HG02571 (cell line): ENCODE data around the gene GABBR2.

Experiments
- ATAC-seq: cut with Tn5 transposase; IDR thresholded peaks from one replicate; pipeline ENCODE4 v1.9.1; 2021; ENCODE audit warnings: mild to moderate bottlenecking, moderate library complexity; ENCODE audit not compliant: unreplicated experiment

The GABBR2 gene

DNA sequence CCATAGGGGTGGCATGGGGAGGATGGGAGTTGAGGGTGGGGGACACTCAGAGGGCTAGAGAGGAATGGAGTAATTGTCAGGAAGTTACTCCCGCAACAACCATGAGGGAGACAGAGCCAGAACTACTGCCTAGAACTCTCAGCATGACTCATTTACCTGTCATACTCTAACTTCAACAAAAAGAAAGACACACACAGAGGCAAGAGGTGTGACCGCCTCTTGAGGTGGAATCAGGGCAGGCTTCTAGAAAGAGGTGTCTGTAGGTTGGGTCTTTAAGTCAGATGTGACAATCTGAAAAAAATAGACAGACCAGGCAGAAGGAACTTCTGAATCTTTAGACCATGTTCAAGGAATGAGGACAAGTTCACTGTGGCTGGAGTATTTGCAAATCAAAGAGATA, 73.4 kb downstream of the GABBR2 start:
- no peak for ATAC-seq

DNA sequence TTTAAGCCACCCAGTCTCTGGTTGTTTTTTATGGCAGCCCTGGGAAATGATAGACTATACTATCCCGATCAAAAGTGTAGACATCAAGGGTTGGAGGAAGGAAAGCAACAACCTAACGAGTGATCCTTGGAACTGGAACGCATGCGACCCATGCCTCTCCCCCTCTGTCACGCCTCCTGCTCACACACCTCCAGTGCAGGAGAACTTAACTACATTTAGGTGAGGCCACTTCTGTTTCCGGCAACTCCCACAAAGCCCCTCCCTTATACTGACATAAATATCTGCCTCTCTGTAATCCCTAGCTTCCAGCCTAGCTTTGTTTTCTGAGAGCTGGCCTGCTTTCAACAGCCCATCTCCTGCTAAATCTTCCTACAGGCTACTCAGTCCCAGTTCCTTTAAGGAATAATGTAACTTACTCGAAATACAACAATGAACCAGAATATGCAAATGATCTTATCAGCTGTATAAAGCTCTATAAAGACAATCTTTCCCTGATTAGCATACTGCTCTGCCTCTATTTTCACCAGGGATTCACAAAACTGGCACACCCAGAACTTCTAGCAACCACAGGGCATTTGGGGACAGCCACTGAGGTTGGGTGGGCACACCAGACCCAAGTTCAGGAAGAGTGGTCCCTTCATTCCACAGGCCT, 73.9 kb downstream of the GABBR2 start:
- ATAC-seq = no peak

DNA sequence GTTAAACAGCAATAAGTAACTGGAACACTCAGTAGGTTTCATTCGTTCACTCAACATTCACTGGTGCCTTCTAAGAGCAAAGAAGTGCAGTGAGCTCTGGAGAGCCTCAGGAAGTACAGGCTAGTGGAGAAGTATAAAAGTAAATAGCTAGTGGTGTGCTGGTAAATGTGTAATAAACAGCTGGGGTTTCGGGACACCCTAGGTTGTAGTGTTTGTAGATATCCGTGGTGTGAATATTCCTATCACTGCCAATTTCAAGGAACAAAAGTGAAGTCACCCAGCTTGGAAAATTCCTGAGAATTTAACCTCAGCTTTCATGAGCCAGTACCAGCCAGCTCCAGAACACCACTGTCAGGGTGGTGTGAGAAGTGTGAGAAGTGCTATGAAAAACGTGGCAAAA, 75.9 kb downstream of the GABBR2 start:
- no peak for ATAC-seq

- no peak for ATAC-seq
Measured at GRCh38 chr9:98627296-98627695, 81.4 kb downstream of the GABBR2 start.

- no peak for ATAC-seq
Measured at GRCh38 chr9:98625728-98626127, 83.0 kb downstream of the GABBR2 start.

DNA sequence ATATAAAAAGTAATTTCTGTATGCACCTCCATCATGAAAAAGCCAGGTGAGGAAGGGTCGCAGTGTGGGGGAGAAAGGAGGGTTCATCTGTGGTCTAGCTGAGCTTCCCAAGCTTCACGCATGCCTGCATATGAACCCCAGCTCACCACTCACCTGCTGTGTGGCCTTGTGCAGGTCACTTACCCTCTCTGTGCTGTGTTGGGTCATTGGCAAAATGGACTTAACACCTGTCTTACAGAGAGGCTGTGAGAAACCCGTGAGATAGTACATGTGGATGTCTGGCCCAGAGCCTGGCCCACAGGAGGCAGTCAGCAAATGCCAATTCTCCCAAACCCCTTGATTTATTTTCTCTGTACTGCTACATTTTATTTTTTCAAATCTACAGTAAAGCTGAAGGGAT, 88.9 kb downstream of the GABBR2 start:
- no peak for ATAC-seq

DNA sequence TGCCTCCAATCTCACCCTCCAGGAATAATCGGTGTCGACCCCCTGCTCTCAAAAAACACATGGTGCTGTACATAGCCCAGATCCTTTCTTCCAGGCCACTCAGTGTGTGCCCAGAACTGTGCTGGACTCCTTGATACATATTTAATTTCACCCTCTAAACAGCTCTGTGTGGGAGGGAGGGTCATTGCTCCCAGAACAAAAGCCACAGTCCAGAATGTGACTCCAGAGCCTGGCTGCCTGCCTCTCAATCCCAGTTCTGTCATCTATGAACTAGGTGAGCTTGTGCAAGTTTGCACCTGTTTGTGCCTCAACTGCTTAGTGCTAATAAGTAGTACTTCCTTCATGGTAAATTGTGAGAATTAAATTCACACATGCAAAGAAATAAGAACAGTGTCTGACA, 93.1 kb downstream of the GABBR2 start:
- no peak for ATAC-seq

DNA sequence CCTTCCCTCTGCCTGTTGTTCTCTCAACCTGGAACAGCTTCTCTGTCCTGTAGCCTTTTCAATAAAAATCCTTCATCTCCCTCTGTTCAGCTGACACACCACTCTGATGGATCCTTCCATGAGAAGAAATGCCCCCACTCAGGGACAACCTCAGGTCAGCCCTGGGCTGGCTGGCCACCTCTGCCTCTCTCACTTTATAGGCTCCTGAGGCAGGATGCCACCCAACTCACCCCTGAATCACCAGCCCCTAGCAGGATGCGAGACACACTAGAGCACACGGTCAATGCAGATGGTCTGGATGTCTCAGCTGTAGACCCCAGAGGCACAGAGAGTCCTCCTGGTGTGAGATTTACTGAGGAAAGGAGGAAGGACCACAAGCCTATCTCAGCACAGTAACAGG, 93.8 kb downstream of the GABBR2 start:
- no peak for ATAC-seq

GRCh38 chr9:98612061-98612752, 96.5 kb downstream of the GABBR2 start:
- no peak for ATAC-seq

GRCh38 chr9:98611319-98611718, 97.4 kb downstream of the GABBR2 start:
- no peak for ATAC-seq

DNA sequence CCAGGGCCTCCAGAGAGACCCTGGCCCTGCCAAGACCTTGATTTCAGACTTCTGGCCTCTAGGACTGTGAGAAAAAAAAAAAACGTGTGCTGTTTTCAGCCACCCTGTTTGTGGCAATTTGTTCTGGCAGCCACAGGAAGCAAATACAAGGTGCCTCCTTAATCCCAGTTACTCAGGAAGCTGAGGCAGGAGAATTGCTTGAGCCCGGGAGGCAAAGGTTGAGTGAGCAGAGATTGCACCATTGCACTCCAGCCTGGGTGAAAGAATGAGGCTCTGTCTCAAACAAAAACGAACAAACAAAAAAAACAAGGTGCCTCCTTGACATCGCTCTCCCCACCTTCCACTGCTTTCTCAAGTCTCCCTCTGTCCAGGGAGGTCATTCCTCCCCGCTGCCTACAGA, 98.0 kb downstream of the GABBR2 start:
- no peak for ATAC-seq

GRCh38 chr9:98610211-98610610, 98.5 kb downstream of the GABBR2 start:
- ATAC-seq = no peak

GRCh38 chr9:98609646-98610045, 99.1 kb downstream of the GABBR2 start:
- ATAC-seq = no peak

- ATAC-seq = no peak
Measured at GRCh38 chr9:98607787-98608186, 100.9 kb downstream of the GABBR2 start.

DNA sequence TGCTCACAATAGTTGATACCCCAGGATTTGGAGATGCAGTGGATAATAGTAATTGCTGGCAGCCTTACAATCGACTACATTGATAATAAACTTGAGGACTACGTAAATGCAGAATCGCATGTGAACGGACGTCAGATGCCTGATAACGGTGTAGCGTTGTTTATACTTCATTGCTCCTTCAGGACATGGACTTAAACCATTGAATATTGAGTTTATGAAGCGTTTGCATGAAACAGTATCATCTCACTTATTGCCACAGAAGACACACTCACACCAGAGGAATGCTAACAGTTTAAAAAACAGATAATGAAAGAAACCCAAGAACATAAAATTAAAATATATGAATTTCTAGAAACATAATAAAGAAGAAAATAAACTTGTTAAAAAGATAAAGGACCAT, 101.6 kb downstream of the GABBR2 start:
- ATAC-seq = no peak

DNA sequence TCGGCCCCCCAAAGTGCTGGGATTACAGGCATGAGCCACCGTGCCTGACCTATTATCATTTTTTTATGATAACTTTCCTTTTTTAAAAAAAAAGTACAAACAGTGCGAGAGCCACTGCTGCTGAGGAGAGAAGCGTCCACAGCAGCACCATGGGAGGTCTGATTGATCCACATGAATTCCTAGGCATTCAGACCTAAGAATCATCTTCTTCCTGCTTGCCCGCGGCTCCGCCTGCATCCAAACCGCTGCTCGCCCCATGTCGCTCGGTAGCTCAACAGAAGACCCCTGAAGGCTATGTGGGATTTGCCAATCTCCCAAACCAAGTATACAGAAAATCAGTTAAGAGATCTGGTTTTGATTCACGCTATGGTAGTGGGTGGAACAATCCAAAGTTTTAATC, 102.0 kb downstream of the GABBR2 start:
- ATAC-seq = no peak

DNA sequence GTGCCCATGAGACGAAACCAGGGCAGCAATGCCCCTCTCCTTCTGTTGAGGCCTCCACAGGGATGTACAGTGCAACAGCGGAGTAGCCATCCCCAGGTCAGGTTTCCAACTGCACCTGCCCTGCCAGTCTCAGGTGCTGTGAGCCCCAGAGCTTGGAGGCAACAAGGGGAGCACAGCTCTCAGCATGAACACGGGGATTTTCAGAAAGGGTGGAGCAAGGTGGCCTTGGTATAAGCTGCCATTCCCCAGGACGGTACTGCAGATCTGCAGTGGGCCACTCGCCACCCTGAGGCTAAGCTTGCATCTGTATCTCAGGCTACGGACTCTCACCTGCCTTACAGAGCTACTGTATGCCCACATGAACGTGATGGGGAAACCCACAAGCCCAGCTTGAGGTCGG, 103.6 kb downstream of the GABBR2 start:
- no peak for ATAC-seq

DNA sequence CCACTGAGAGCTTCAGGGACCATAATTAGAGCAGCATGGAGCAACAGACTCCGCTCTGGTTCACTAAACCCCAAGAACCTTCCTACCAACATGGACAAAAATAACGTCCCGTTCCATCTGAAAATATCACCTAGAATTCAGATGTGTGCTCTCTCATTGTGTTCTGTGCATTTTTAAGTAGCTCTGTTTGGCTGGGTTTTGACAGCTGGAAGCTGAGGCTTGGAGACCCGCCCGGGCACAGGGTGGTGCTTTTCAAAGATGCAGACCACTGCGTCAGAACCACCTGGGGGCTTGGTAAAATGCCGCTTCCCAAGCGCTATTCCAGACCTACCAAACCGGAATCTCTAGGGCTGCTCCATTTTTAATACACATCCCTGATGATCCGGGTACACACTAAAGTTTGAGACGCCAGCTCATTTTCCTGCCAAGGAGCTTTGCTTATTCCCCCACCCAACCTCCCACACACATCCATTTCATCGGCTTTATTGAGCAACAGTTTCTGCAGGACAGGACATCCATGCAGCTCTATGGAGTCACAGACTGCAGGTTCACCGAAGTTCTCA, 104.8 kb downstream of the GABBR2 start:
- no peak for ATAC-seq

DNA sequence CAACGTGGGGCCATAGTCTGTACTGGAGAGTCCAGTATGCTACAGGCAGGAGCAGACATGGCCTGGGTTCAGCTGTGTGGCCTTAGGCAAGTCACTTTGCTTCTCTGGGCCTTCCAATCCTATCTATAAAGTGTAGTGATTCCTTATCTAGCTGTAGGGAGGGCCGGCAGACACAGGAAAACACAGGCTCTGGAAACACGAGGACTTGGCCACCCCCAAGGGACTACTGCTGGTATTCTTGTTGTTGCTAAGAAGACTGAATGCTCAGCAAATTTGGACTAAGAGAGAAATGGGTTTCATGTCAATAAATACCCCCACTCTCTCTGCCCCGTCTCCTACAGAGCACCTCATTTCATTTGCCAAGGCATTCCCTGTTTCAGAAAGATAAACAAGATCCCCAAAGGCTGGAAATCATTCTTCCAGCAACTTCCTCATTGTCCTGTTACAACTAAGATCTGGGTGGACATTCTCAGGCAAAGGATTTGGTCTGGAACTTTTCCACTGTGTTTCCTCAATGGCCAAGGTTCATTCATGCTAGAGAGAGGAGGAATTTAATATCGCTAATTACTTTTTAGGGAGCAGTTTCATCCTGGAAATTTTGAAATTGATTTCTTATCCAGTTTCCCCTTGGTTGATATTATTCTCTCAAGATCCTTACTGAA, 105.8 kb downstream of the GABBR2 start:
- ATAC-seq = no peak

DNA sequence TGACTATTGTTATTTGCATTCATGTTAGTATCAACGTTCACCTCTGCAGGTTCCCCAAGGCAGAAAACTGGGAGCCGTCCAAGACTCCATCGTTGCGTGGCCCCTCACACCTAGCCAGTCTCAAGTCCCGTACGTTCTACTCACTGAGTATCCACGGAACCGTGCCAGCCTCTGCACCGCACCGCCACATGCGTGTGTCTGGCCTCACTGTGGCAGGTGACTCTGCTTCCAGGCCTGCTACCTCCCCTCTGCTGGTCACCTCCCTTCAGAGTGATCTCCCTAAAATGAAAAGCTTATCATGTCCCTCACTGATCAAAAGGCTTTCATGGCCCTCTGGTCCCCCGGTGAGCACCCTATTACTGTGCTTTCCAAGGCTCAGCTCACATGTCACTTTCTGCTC, 108.1 kb downstream of the GABBR2 start:
- no peak for ATAC-seq

GRCh38 chr9:98599566-98600216, 109.0 kb downstream of the GABBR2 start:
- no peak for ATAC-seq

- ATAC-seq = no peak
Measured at GRCh38 chr9:98598861-98599260, 109.9 kb downstream of the GABBR2 start.
